ENCODE data around the gene TTC27. TPM values are rescaled to one million over a fixed set of nuclear protein-coding genes. Genes with fewer than 3 reads are reported as not detected.

TTC27 gene
- polyA plus RNA-seq, 1 experiment: 28.9 TPM

DNA sequence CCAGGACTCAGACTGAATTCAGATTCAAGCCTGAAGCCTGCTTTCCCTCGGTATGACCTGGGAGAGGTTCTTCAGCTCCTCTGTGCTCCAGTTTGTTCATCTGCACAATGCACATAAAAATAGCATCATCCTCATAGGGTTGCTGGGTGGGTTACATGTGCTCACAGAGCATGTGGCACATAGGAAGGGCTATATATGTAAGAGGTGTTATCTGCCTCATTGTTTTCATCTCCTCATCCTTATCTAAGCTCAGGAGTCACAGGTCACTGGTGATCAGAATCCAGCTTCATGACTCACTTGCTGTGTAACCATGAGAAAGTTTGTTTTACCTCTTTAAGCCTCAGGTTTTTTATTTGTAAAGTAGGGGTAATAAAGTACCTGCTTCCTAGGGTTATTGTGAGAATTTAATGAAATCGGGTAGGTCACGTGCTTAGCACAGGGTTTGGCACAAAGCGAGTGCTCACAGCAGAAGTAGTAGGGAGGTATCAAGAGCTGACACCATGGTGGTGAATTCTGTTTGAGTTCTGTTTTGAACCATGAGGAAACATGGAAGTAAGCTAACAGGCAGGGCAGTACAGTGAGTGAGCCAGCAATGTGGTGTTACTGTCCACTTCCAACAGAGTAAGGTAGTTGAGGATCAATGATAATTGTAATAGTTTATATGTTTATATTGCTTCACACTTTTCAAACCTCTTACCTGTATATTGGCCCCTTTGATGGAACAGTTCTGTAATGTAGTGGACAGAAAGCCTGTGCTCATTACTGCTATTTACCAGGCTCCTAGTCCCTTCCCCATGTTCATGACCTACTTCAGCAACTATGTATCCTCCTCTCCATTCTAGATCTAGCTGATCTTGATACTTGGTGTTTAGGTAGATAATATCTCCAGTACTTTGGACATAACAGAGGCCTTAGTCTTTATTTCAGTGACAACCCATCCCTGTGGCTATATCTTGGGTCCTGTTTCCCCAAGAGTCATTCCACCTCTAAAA lies 177.6 kb downstream of the TTC27 start:
- Histone ChIP-seq H3K27ac (ENCODE audit: low read depth, low read length) (no peak overlapping the region), H3K4me3 (ENCODE audit: low read depth, low read length) (no peak overlapping the region), H3K27me3 (ENCODE audit: control insufficient read depth, insufficient read depth, low read length) (no peaks in the 10 kb centered on the region), H3K9me3 (ENCODE audit: control insufficient read depth, insufficient read depth, low read length) (no peaks in the 10 kb centered on the region)
- peak; percentile 7 for DNase-seq (ENCODE audit: low read depth, low spot score)
- ChIA-PET POLR2A (interaction anchor here (0.6 kb wide), 1 partner anchor 13 kb away, joined by 3 read pairs; no protein-coding TSS in a partner anchor), CTCF (no interaction called here)
- TF ChIP-seq, protein P1, sequence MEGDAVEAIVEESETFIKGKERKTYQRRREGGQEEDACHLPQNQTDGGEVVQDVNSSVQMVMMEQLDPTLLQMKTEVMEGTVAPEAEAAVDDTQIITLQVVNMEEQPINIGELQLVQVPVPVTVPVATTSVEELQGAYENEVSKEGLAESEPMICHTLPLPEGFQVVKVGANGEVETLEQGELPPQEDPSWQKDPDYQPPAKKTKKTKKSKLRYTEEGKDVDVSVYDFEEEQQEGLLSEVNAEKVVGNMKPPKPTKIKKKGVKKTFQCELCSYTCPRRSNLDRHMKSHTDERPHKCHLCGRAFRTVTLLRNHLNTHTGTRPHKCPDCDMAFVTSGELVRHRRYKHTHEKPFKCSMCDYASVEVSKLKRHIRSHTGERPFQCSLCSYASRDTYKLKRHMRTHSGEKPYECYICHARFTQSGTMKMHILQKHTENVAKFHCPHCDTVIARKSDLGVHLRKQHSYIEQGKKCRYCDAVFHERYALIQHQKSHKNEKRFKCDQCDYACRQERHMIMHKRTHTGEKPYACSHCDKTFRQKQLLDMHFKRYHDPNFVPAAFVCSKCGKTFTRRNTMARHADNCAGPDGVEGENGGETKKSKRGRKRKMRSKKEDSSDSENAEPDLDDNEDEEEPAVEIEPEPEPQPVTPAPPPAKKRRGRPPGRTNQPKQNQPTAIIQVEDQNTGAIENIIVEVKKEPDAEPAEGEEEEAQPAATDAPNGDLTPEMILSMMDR (IDR thresholded peaks at IDR 0.05; ENCODE audit: low read depth, low read length): no peak

DNA sequence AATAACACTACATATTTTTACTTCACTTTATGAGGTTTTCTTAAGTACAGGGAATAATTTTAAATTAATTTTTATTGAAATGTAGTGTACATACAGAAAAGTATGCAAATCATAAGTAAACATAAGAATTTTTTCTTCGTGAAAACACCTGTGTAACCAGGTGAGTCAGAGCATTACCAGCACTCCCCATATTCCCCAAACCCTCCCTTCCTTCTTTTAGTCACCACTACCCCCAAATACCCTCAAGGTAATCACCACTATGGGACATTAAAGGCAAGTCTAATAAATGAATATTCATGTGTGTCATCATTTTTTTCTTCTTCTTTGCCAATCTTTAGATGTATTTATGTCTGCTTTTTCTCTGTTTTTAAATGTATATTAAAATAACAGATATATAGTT lies 179.0 kb downstream of the TTC27 start:
- CTCF ChIA-PET: no interaction called here
- no peak for DNase-seq (ENCODE audit: low read depth, low spot score)
- POLR2A ChIA-PET: no interaction called here
- H3K27me3 ChIP-seq (ENCODE audit: control insufficient read depth, insufficient read depth, low read length): no peaks in the 10 kb centered on the region
- no peak overlapping the region for H3K4me3 ChIP-seq (ENCODE audit: low read depth, low read length)
- no peak overlapping the region for H3K27ac ChIP-seq (ENCODE audit: low read depth, low read length)
- no peaks in the 10 kb centered on the region for H3K9me3 ChIP-seq (ENCODE audit: control insufficient read depth, insufficient read depth, low read length)
- TF ChIP-seq, protein P1 (IDR thresholded peaks at IDR 0.05; ENCODE audit: low read depth, low read length): no peak

DNA sequence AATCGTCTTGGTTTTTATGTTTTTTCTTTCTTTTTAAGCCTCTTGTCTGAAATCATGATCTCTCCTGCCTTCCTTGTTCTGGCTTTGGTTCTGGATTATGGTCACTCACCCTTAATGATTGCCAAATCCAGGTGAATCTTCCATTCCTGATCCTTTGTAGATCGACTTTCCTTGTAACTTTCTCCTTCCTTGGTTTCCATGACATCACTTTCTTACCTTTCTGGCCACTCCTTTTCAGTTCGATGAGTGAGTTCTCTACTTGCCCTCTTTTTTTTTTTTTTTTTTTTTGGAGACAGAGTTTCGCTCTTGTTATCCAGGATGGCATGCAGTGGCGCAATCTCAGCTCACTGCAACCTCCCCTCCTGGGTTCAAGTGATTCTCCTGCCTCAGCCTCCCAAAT lies 179.8 kb downstream of the TTC27 start:
- TF ChIP-seq, protein P1 (IDR thresholded peaks at IDR 0.05; ENCODE audit: low read depth, low read length): no peak
- Histone ChIP-seq H3K4me3 (ENCODE audit: low read depth, low read length) (no peak overlapping the region), H3K27me3 (ENCODE audit: control insufficient read depth, insufficient read depth, low read length) (no peaks in the 10 kb centered on the region), H3K27ac (ENCODE audit: low read depth, low read length) (no peak overlapping the region), H3K9me3 (ENCODE audit: control insufficient read depth, insufficient read depth, low read length) (no peaks in the 10 kb centered on the region)
- DNase-seq (ENCODE audit: low read depth, low spot score): no peak
- ChIA-PET CTCF (no interaction called here), POLR2A (no interaction called here)

- H3K27ac ChIP-seq (ENCODE audit: low read depth, low read length): no peak overlapping the region
- H3K4me3 ChIP-seq (ENCODE audit: low read depth, low read length): no peak overlapping the region
- no peak for DNase-seq (ENCODE audit: low read depth, low spot score)
- no peaks in the 10 kb centered on the region for H3K27me3 ChIP-seq (ENCODE audit: control insufficient read depth, insufficient read depth, low read length)
- POLR2A ChIA-PET: no interaction called here
- no peaks in the 10 kb centered on the region for H3K9me3 ChIP-seq (ENCODE audit: control insufficient read depth, insufficient read depth, low read length)
- TF ChIP-seq, protein P1 (IDR thresholded peaks at IDR 0.05; ENCODE audit: low read depth, low read length): no peak
- CTCF ChIA-PET: interaction anchor here (0.8 kb wide), 1 partner anchor 445 kb away, joined by 3 read pairs; no protein-coding TSS in a partner anchor
Measured at GRCh38 chr2:32810909-32811495, 183.2 kb downstream of the TTC27 start.

DNA sequence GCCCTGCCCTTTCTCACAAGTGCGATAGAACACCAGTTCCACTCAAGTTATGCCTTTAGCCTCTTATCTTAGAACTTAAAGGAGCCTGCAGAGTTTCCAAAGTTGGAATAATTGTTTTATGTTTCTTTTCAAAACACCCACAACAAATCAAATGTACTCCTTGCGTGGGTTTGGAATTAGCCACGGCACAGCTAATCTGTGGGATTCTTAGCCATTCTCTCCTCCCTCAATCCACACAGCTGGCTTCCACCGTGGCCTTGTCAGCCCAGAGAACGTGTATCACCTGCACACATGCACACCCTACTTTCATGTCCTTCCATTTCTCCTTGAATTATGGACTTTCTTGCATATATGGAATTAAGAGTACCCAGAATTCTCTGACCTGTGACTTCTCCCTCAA lies 183.8 kb downstream of the TTC27 start:
- CTCF ChIA-PET: no interaction called here
- DNase-seq (ENCODE audit: low read depth, low spot score): no peak
- TF ChIP-seq, protein P1 (IDR thresholded peaks at IDR 0.05; ENCODE audit: low read depth, low read length): no peak
- no peaks in the 10 kb centered on the region for H3K9me3 ChIP-seq (ENCODE audit: control insufficient read depth, insufficient read depth, low read length)
- H3K4me3 ChIP-seq (ENCODE audit: low read depth, low read length): no peak overlapping the region
- H3K27me3 ChIP-seq (ENCODE audit: control insufficient read depth, insufficient read depth, low read length): no peaks in the 10 kb centered on the region
- POLR2A ChIA-PET: no interaction called here
- no peak overlapping the region for H3K27ac ChIP-seq (ENCODE audit: low read depth, low read length)
